ENCODE results near the gene SND1.

- no peak for TF ChIP-seq CTCF (IDR thresholded peaks at IDR 0.05; ENCODE audit: insufficient read depth, low read length)
- TF ChIP-seq REST (IDR thresholded peaks at IDR 0.05; ENCODE audit: insufficient replicate concordance, low read depth), result no peak
These were observed 468.1 kb downstream of the SND1 start for GRCh38 chr7:128120116-128120515.

All from HL-60 (cell line).